Suppressor macrophage (primary cell): ENCODE results near the gene SPOP.

ENCODE experiments used
- DNase-seq, 4 experiments: peaks; one replicate each; pipeline ENCODE4 v3.0.0-alpha.2; 2020 to 2022

SPOP gene

DNA sequence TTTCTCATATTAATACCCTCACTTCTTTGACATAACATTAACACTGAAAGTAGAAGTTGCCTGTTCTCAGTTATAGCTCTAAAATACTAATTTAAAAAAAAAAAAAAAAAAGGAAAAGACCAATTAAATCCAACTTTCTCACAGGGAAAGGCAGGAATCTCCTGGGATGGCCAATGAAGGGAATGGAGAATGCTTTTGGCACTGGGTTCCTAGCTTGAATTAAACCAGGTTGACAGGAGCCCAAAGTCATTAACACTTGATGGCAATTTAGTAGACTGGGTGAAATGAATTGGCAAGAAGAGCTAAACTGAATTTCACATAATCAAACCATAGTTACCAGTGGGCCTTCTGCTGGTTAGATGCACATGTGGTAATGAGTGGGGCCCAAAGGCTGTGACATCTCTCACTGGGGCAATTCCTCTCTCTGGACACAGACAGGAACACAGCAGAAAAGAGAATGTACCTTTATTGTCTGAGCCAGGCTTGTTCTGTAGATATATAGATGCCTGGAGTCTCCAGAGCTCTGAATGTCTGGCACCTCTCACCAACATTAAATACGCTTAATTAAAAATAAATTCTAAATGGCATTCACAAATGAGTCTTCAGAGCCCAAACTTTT, 64.6 kb downstream of the SPOP start:
- DNase-seq: no peak

- no peak for DNase-seq
Observed at GRCh38 chr17:49612726-49613125, 65.2 kb downstream of the SPOP start.

GRCh38 chr17:49610883-49611584, 66.9 kb downstream of the SPOP start:
- DNase-seq: no peak

GRCh38 chr17:49604314-49604869, 73.5 kb downstream of the SPOP start:
- no peak for DNase-seq

DNA sequence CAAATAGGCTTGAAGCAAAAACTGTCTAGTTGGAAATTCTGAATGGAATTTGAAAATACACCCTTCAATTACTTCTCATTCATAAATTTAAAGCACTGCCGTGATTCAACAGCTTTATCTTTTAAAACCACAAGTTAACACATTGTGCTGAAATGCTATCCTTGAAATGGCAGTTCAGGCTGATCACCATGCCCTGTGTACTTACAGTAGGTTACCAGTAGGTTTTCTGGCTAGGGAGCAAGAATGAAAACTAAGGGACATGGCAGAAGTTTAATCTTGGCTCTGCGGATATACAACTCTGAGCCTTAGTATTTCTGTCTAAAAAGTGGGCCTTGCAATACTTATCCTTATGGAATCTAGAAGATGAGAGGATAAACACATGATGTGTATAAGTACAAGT, 74.2 kb downstream of the SPOP start:
- DNase-seq: no peak

- DNase-seq: no peak
Observed at GRCh38 chr17:49603238-49603637, 74.7 kb downstream of the SPOP start.

DNA sequence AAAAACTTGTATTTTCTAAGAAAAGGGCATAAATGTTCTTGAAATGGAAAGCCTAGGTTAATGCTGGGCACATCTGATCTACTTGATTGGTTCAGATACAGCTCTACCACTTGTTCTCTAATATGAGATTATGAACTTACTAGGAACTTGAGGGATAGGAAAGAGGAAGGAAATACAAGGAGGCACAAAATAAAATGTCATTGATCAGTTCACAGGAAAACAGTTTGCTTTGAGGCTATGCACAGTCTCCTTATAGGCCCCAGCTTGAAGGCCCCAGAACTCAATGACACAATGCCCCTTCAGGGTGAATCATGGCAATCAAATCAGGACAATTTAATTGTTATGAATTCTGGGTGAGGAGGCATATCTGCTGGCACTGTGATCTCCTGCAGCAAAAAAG, 75.1 kb downstream of the SPOP start:
- DNase-seq: no peak

GRCh38 chr17:49600949-49601348, 76.9 kb downstream of the SPOP start:
- no peak for DNase-seq

DNA sequence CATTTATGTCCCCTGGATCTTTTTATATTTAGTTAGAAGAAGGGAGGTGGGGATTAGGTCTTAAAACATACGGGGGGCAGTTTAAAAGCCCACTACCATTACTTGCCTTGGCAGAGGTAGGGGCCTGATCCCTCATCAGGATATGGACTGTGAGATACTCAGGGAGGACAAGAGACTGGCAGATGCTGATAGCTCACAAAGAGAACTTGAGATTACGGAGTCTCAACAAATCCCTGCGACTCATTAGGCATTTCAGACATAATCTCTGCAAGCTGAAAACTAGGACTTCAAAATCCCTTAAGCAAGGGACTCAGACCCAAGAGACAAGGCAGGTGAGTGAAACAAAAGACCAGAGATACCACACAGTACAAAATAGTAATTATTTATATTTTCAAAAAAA, 79.0 kb downstream of the SPOP start:
- DNase-seq: no peak

DNA sequence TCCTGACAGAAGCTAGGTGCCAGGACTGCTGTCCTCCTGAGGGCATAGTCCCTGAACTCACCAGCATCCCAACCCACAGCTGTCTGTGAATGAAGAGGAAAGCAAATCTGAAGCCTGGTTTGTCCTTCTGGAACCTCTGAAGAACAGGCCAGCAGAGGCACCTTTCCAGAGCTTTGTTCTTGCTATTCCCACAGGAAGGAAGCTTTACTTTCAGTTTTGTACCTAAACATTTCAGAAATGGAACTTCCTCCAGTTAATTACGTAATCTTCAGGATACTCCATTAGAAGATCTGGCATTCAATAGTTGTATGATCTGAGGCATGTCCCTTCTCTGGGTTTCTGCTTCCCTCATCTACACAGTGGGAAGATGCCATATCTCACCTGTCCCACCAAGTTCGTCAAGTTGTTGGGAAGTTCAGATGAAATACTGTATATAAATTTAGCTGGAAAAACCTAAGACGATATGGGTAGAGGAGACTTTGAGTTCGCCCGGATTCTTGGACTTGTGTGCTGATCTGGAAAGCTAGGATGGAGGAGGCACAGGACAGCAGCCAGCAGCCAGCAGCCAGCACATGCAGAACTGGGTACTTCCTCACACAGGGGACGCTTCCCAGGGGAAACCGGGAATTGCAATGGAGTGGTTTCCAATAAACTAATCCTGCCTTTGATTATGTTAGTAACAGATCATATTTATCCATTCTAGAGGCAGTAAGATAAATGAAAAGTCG, 79.8 kb downstream of the SPOP start:
- DNase-seq: no peak

DNA sequence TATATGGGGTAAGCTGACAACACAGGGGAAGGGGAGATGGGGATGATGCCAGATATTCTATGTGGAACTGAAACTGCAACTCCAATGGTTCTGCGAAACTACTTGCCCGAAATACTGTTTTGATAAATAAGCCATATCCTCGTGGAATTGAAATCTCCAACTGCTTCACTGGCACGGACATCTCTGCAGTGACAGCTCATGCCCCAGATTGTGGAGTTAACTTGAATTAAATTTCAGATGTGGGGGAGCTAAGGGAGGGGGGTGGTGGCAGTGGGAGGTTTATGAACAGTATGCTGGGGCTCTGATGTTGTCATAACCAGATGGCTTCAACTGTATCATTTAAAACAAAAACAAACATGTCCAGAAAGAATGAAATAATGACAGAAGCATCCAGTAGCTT, 80.5 kb downstream of the SPOP start:
- DNase-seq: no peak

- no peak for DNase-seq
Observed at GRCh38 chr17:49596613-49597244, 81.2 kb downstream of the SPOP start.

GRCh38 chr17:49595980-49596379, 81.9 kb downstream of the SPOP start:
- no peak for DNase-seq

- no peak for DNase-seq
Observed at GRCh38 chr17:49595328-49595727, 82.6 kb downstream of the SPOP start.

DNA sequence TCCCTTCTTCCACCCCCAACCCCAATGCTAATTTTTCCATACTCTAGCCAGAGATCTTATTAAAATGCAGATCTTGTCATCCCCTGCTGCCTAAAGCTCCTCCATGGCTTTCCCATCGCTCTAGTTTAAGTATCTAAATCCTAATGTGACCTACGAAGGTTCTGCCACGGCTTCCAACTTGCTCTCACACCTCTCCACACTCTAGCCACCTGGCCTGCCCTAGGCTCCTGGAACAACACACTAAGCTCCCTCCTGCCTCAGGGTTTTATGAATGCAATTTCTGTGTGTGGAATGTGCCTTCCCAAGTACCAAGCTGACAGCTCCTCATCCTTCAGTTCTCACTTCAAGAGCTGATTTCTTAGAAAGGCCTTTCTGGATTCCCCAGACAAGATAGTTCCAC, 85.6 kb downstream of the SPOP start:
- no peak for DNase-seq

DNA sequence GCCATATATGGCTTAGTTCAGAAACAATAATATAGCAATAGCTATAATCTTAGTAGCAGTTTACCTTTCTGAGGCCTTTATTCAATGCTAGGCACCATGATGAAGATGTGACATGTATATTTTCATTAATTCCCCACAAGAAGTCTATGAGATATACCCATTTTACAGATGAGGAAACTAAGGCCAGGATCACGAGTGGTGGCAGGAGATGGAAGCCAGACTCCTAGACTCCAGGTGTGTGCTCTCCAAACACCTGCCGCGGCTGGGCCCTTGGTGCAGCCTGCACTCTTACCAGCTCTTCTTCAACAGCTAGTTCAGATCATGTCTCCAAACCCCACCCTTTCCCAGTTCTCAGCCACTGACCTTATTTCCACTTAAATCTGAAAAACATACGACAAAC, 87.0 kb downstream of the SPOP start:
- DNase-seq: no peak

- no peak for DNase-seq
Observed at GRCh38 chr17:49589577-49589927, 88.3 kb downstream of the SPOP start.

DNA sequence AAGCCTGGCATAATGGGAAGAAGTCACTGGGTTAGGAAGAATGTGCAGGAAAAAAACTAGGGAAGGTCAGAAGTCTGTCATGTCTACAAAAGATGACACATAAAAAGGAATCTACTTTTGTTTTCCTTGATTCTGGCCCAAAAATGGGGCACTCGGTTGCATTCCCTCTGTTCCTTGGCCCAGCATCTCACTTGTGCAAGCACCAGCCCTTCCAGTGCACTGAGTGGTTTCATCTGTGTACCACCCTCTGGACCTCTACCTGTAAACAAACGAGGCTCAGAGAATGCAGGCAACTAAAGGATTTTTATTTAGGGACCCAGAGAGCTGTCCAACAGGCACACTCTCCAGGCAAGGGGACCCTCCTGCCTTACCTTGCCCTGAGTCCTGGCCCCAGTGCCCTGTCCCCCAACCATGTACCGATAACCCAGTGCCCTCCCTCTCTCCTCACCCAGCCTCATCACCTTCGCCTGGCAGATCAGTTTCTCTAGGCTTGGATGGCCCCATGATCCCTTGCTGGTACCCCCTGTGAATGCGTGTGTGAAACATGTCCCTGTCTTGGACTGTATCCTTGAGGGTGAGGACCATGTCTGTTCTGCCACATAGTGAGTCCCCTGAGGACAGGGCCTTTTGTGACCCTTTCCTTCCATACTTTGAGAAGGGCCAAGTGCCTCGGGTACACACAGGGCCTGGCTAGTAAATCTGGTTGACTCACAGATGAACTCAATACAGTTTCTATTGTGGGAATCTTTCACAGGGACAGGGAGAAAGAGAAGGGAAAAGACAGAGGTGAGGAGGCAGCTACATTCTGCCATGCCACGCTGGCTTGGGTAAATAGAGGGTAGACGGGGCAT, 88.9 kb downstream of the SPOP start:
- no peak for DNase-seq

DNA sequence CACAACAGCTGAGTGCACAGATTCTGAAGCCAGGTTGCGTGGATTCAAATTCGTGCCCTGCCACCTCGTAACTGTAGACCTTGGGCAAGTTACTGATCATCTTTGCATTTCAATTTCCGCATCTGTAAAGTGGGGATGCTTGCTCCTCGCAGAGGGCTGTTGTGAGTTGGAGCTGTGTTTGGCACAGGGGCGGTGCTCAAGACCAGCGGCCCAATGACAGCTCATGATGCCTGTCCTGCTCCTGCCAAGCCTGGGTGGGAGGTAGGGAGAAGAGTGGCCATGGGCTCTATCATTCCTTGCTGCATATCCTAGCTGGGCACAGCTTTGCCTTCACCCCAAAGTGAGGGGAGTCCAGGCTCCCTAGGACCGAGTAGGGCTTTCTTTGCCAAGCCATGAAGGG, 89.6 kb downstream of the SPOP start:
- no peak for DNase-seq

DNA sequence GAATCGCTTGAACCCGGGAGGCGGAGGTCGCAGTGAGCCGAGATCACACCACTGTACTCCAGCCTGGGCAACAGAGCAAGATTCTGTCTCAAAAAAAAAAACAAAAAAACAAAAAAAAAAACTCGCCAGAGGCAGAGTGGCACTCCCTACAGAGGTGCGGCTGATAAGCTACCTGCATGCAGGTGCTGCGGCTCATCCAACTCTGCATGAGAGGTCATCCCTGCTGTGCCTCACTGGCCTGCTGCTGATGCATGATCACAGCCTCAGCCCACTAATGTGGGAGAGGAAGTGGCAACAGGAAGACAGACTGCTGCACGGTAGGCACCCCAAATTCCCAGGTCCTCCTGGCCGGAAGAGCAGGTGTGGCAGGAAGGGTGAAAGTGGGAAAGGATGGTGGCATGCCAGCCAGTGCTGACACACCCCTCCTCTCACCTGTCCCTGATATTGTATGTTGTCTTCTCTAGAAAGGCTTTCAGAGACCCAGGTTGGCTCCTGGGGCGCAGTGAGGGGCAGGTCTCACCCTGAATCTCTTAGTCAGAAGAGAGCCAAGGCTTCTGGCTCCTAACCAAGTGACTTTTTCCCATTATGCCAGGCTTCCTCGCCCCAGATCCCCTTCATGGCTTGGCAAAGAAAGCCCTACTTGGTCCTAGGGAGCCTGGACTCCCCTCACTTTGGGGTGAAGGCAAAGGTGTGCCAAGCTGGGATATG, 90.4 kb downstream of the SPOP start:
- no peak for DNase-seq

GRCh38 chr17:49585422-49586027, 92.4 kb downstream of the SPOP start:
- no peak for DNase-seq
